Endothelial cell of umbilical vein (primary cell): ENCODE results near the gene CDH3. TPM values are rescaled to one million over a fixed set of nuclear protein-coding genes. Genes with fewer than 3 reads are reported as not detected.

ENCODE experiments used
- BruUV-seq: library from RNA; stranded (reverse); fragments of 400-500 nt; replicated peaks from 2 replicates; lab custom pipeline; 2021; lab: Mats Ljungman, UMichigan
- CTCF ChIA-PET: fragments of 300-600, 350-600 bp; sonication (Branson Sonifier 250); formaldehyde crosslinking; loops from one replicate; lab custom pipeline; 2021; ENCODE audit warnings: antibody characterized with exemption, inconsistent platforms; lab: Charles Lee
- POLR2A ChIA-PET: fragments of 300-600, 350-600 bp; sonication (Branson Sonifier 250); formaldehyde crosslinking; loops from one replicate; lab custom pipeline; 2021; ENCODE audit warnings: antibody characterized with exemption, inconsistent platforms; lab: Charles Lee
- DNase-seq: peaks from one replicate; pipeline ENCODE4 v3.0.0-alpha.2; 2011; ENCODE audit warnings: low read depth, low spot score
- FAIRE-seq: peaks from 2 replicates; lab custom pipeline; 2011; peaks lifted over from hg19 to GRCh38; lab: Jason Lieb, UNC
- H2AFZ ChIP-seq: 2 replicates; pipeline ENCODE4 v1.6.0; 2012; ENCODE audit warnings: low read depth, low read length, control low read depth, inconsistent platforms
- H3K27ac ChIP-seq: 2 replicates; pipeline ENCODE4 v1.5.1; 2011; ENCODE audit warnings: low read depth, mild to moderate bottlenecking, control low read depth, low read length, moderate library complexity; ENCODE audit not compliant: insufficient read depth
- H3K27me3 ChIP-seq, 2 experiments: 2 replicates each; pipeline versions ENCODE4 v1.6.0 to v1.6.1; 2011; ENCODE audit warnings: low read length in 2 of 2, mixed read lengths in 1 of 2; ENCODE audit not compliant: control insufficient read depth in 2 of 2, insufficient read depth in 2 of 2
- H3K36me3 ChIP-seq, 2 experiments: 2 replicates in 1 of 2; 3 replicates in 1 of 2; pipeline ENCODE4 v1.5.1; 2011; ENCODE audit warnings: low read length in 2 of 2, mild to moderate bottlenecking in 1 of 2, moderate library complexity in 1 of 2; ENCODE audit not compliant: control insufficient read depth in 2 of 2, insufficient read depth in 2 of 2; ENCODE audit errors: extremely low read depth in 1 of 2
- H3K4me1 ChIP-seq: 3 replicates; pipeline ENCODE4 v1.5.1; 2011; ENCODE audit warnings: mild to moderate bottlenecking, low read length; ENCODE audit not compliant: control insufficient read depth, insufficient read depth; ENCODE audit errors: extremely low read depth
- H3K4me2 ChIP-seq: 2 replicates; pipeline ENCODE4 v1.6.1; 2011; ENCODE audit warnings: low read length, control low read depth, mixed read lengths; ENCODE audit not compliant: insufficient read depth
- H3K4me3 ChIP-seq, 3 experiments: fragments of 200-600 bp in 1 of 3; sonication (generic), shearing (Covaris generic) in 1 of 3; replicated peaks in 1 of 3; 2 replicates each; pipeline ENCODE4 v1.5.1; 2011 to 2016; ENCODE audit warnings: control low read depth in 3 of 3, low read length in 3 of 3, mild to moderate bottlenecking in 2 of 3, inconsistent platforms in 1 of 3, low read depth in 1 of 3, moderate library complexity in 1 of 3; ENCODE audit not compliant: insufficient read depth in 1 of 3
- H3K79me2 ChIP-seq: 2 replicates; pipeline ENCODE4 v1.6.0; 2012; ENCODE audit warnings: low read length, inconsistent platforms; ENCODE audit not compliant: control insufficient read depth, insufficient read depth
- H3K9ac ChIP-seq: replicated peaks from 2 replicates; pipeline ENCODE3; 2011; ENCODE audit warnings: low read length, control low read depth; ENCODE audit not compliant: insufficient read depth; ENCODE audit errors: extremely low read depth
- H3K9me1 ChIP-seq: replicated peaks from 3 replicates; pipeline ENCODE4 v1.6.0; 2011; ENCODE audit warnings: mild to moderate bottlenecking, low read length; ENCODE audit not compliant: control insufficient read depth, insufficient read depth; ENCODE audit errors: extremely low read depth
- H3K9me3 ChIP-seq: replicated peaks from 2 replicates; pipeline ENCODE4 v1.5.1; 2012; ENCODE audit warnings: low read length, inconsistent platforms; ENCODE audit not compliant: control insufficient read depth, insufficient read depth
- H4K20me1 ChIP-seq: replicated peaks from 2 replicates; pipeline ENCODE3; 2011; ENCODE audit warnings: mild to moderate bottlenecking, low read length; ENCODE audit not compliant: control insufficient read depth, insufficient read depth; ENCODE audit errors: extremely low read depth
- EZH2 ChIP-seq: IDR thresholded peaks from 2 replicates; pipeline ENCODE4 v1.6.1; 2012; ENCODE audit warnings: borderline replicate concordance, low read depth, mild to moderate bottlenecking, moderate library complexity, low read length, inconsistent platforms; ENCODE audit not compliant: severe bottlenecking
- FOS ChIP-seq: IDR thresholded peaks from 2 replicates; pipeline ENCODE4 v1.6.1; 2011; ENCODE audit warnings: mild to moderate bottlenecking, low read length, moderate library complexity, borderline replicate concordance; ENCODE audit not compliant: insufficient read depth
- GATA2 ChIP-seq: IDR thresholded peaks from 2 replicates; pipeline ENCODE4 v1.7.0; 2011; ENCODE audit warnings: low read depth, mild to moderate bottlenecking, moderate library complexity, mixed read lengths, low read length; ENCODE audit not compliant: insufficient read length, insufficient read depth
- JUN ChIP-seq: IDR thresholded peaks from 2 replicates; pipeline ENCODE4 v1.6.1; 2011; ENCODE audit warnings: borderline replicate concordance, low read depth; ENCODE audit not compliant: insufficient read length, insufficient read depth
- MYC ChIP-seq: IDR thresholded peaks from one replicate; pipeline ENCODE4 v1.6.1; 2011; ENCODE audit warnings: mild to moderate bottlenecking, low read depth, low read length
- POLR2A ChIP-seq: IDR thresholded peaks from 2 replicates; pipeline ENCODE4 v1.6.1; 2012; ENCODE audit warnings: low read depth, mild to moderate bottlenecking, control low read depth, low read length
- POLR2AphosphoS5 ChIP-seq: IDR thresholded peaks from 2 replicates; pipeline ENCODE4 v1.6.1; 2012; ENCODE audit warnings: low read depth, mild to moderate bottlenecking, control low read depth, low read length, moderate library complexity; ENCODE audit not compliant: insufficient read depth
- dilution Hi-C: fragments of 300-500 bp; cut with MboI; formaldehyde crosslinking; loops from one replicate; pipeline ENCODE4 v1.15.0; 2019; ENCODE audit warnings: low sequenced_read_pairs; ENCODE audit not compliant: extremely low pct_ligation_motif_present
- intact Hi-C: fragments of 100-400 bp; cut with micrococcal nuclease; formaldehyde crosslinking; loops from one replicate; pipeline ENCODE4 v1.10.0; 2022
- polyA plus RNA-seq, 4 experiments: library from polyadenylated mRNA; depleted of rRNA in 3 of 4; stranded (reverse) in 3 of 4; unstranded in 1 of 4; fragments of >200 nt; gene quantifications; 2 replicates each; pipeline versions ENCODE4 v1.2.1 to v1.2.3, GENCODE V29; 2011 to 2012; ENCODE audit warnings: missing spikeins in 1 of 4
- total RNA-seq: library from RNA; stranded (reverse); gene quantifications from 2 replicates; pipeline ENCODE4 v1.2.3, GENCODE V29; 2021
- TF ChIP-seq, protein P1 (sequence below), 2 donors: IDR thresholded peaks; 1 replicate in 1 of 2; 2 replicates in 1 of 2; pipeline ENCODE4 v1.5.1; 2011; ENCODE audit warnings: low read length in 2 of 2, mild to moderate bottlenecking in 2 of 2, moderate library complexity in 2 of 2, control low read depth in 1 of 2, inconsistent platforms in 1 of 2, low read depth in 1 of 2; ENCODE audit not compliant: insufficient read depth in 1 of 2; ENCODE audit errors: extremely low read depth in 1 of 2
- TF ChIP-seq, protein P2 (sequence below): IDR thresholded peaks from 2 replicates; pipeline ENCODE4 v1.6.1; 2011; ENCODE audit not compliant: insufficient read depth, insufficient read length

Gene CDH3
- total and polyA plus RNA-seq, 2 donors (not counting 3 experiments of a cell fraction or from before 2014, with no cell fraction given) = 0.03 TPM; not detected in 1

DNA sequence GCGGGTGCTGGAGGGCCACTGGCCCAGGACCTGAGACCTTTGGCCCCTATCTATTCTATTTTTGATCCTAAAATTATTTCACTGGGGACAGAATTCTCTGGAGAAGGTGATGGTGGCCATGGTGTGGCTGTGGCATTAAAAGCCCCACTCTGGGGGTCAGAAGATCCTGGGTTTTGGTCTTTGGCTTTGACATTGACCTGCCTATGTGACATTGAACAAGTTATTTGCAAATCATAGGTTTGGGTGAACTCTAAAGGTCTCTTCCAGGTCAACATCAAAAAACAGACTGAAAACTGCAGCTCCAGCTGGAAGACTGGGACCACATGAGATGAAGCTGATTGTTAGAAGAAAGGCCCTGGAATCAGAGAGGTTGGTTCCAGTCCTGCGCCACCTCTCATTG lies 89.7 kb downstream of the CDH3 start:
- Histone ChIP-seq H3K4me3 (no peak overlapping the region), H3K27me3 (peaks cover 24 to 30% of the 10 kb centered on the region in 2 experiments), H2AFZ (no peak overlapping the region), H4K20me1 (no peaks in the 10 kb centered on the region), H3K4me2 (no peak overlapping the region), H3K36me3 (no peaks in the 10 kb centered on the region), H3K79me2 (no peaks in the 10 kb centered on the region), H3K9me1 (no peaks in the 10 kb centered on the region), H3K4me1 (no peaks in the 10 kb centered on the region), H3K27ac (no peak overlapping the region), H3K9ac (no peak overlapping the region), H3K9me3 (no peaks in the 10 kb centered on the region)
- BruUV-seq = no TSS peak
- no peak for FAIRE-seq
- dilution Hi-C loops = no loop called here
- DNase-seq = no peak
- intact Hi-C loops = no loop called here
- TF ChIP-seq POLR2AphosphoS5 (no peak), EZH2 (no peak), JUN (no peak), POLR2A (no peak), GATA2 (no peak), MYC (no peak), FOS (no peak)
- TF ChIP-seq, protein P1, sequence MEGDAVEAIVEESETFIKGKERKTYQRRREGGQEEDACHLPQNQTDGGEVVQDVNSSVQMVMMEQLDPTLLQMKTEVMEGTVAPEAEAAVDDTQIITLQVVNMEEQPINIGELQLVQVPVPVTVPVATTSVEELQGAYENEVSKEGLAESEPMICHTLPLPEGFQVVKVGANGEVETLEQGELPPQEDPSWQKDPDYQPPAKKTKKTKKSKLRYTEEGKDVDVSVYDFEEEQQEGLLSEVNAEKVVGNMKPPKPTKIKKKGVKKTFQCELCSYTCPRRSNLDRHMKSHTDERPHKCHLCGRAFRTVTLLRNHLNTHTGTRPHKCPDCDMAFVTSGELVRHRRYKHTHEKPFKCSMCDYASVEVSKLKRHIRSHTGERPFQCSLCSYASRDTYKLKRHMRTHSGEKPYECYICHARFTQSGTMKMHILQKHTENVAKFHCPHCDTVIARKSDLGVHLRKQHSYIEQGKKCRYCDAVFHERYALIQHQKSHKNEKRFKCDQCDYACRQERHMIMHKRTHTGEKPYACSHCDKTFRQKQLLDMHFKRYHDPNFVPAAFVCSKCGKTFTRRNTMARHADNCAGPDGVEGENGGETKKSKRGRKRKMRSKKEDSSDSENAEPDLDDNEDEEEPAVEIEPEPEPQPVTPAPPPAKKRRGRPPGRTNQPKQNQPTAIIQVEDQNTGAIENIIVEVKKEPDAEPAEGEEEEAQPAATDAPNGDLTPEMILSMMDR (IDR thresholded peaks at IDR 0.05; ENCODE audit: extremely low read depth in 1 of 2, insufficient read depth in 1 of 2, low read depth in 1 of 2, low read length in 2 of 2) = no peak
- TF ChIP-seq, protein P2, sequence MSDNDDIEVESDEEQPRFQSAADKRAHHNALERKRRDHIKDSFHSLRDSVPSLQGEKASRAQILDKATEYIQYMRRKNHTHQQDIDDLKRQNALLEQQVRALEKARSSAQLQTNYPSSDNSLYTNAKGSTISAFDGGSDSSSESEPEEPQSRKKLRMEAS = no peak
- POLR2A ChIA-PET = no interaction called here
- CTCF ChIA-PET = no interaction called here
